NCI-H510A (cell line): Measurements from ENCODE around the gene CNOT2.

Experiments
- DNase-seq: peaks from one replicate; lab custom pipeline; 2025; lab: John Stamatoyannopoulos, UW

Gene CNOT2

DNA sequence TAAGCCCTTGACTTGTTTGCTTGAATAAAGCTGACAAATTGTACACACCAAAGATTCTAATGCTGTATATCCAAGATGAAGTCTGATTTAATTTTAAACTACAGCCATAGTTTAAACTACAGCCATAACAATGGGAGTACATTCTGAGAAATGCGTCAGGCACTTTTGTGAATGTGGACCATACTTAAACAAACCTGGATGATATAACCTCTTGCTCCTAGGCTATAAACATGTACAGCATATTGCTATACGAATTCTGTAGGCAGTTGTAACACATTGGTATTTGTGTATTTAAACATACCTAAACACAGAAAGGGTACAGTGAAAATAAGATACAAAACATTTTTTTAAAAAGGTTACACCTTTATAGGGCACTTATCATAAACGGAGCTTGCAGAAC is 63.4 kb downstream of the CNOT2 start:
- no peak for DNase-seq

- no peak for DNase-seq
Observed at GRCh38 chr12:70307868-70308267, 64.6 kb downstream of the CNOT2 start.

DNA sequence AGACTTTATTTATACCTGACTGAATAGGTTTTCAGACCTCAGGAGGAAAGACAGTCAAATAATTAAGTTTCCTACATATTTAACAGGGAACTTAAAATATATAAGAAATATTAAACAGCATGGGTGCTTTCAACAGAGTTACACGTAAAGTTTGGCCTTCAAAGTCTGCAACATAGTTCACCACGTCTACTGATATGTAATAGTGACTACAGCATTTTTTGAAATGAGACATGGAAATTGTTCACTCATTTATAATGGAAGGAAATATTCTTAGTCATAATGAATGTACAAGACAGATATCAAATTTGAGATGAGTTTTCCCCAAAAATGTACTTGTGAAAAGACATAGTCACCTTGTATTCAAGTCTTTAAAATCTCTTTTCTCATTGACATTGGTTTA is 66.1 kb downstream of the CNOT2 start:
- DNase-seq: no peak

DNA sequence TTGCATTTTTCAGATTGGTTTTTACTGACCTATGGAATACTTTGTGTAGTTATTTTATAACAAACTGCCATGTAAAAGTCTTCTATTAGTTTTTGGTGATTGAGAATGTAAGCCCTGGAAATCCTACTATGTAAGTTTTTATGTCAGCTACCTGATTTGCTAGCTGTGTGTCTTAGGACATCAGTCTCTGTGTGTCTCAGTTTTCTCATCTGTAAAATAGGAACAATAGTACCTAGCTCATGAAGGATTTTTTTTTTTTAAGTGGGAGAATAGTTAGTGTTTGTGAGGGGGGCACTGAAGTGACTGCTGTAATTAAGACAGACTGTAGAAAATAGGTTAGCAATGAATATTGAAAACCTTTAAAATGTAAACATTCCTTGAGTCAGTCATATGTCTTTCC is 70.9 kb downstream of the CNOT2 start:
- DNase-seq: no peak

DNA sequence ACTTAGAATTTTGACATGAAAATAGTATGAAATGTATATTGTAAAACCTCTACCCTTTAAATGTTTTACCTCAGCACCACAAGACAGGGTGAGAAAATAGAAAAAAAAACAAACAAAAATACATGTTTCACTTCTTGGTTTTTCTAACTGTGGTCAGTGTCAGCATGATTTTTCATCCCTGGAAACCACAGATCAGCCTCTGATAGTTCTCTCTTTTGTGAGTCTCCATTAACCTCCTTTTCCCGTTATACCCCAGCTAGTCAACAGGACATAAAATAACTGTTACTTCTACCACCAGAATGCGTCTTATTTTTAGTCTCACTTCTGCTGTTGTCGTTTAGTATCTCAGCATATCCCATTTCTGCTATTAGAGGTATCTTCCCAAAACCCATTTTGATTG is 74.5 kb downstream of the CNOT2 start:
- DNase-seq: no peak

GRCh38 chr12:70319605-70320004 is 76.4 kb downstream of the CNOT2 start:
- no peak for DNase-seq

GRCh38 chr12:70321191-70321590 is 78.0 kb downstream of the CNOT2 start:
- no peak for DNase-seq

- DNase-seq: no peak
Observed at GRCh38 chr12:70327541-70327940, 84.3 kb downstream of the CNOT2 start.

- DNase-seq: no peak
Observed at GRCh38 chr12:70329728-70330127, 86.5 kb downstream of the CNOT2 start.

- no peak for DNase-seq
Observed at GRCh38 chr12:70330158-70330557, 86.9 kb downstream of the CNOT2 start.

- DNase-seq: no peak
Observed at GRCh38 chr12:70332236-70332635, 89.0 kb downstream of the CNOT2 start.

- no peak for DNase-seq
Observed at GRCh38 chr12:70334742-70335141, 91.5 kb downstream of the CNOT2 start.

DNA sequence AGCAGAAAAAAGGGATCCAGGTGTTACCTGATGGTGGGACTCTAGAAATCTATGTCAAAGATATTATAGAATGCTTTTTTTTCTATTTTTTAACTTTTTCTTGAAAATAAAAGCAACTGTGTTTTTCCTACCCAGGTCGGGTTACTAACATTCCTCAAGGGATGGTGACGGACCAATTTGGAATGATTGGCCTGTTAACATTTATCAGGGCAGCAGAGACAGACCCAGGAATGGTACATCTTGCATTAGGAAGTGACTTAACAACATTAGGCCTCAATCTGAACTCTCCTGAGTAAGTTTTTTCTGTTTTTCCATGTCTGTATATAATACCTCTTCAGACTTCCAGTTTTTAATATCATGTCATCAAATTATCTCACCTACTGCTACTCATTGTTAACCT is 95.3 kb downstream of the CNOT2 start:
- no peak for DNase-seq

GRCh38 chr12:70351076-70351475 is 107.8 kb downstream of the CNOT2 start:
- DNase-seq: no peak

DNA sequence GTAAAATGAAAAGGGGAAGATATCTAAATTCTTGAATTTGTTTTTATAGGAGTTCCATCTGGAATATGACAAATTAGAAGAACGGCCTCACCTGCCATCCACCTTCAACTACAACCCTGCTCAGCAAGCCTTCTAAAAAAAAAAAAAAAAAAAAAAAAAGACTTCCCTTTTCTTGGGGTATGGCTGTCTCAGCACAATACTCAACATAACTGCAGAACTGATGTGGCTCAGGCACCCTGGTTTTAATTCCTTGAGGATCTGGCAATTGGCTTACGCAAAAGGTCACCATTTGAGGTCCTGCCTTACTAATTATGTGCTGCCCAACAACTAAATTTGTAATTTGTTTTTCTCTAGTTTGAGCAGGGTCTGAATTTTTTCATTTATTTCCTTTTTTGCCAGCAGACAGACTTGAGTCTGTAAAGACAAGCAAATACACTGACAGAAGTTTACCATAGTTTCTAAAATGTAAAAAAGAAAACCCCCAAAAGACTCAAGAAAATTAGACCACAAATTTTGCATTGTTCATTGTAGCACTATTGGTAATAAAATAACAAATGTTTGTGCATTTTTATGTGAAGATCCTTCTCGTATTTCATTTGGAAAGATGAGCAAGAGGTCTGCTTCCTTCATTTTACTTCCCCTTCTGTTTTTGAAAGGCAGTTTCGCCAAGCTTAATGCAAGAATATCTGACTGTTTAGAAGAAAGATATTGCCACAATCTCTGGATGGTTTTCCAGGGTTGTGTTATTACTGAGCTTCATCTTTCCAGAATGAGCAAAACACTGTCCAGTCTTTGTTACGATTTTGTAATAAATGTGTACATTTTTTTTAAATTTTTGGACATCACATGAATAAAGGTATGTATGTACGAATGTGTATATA is 110.8 kb downstream of the CNOT2 start:
- DNase-seq: no peak

GRCh38 chr12:70354787-70355186 is 111.6 kb downstream of the CNOT2 start:
- no peak for DNase-seq

DNA sequence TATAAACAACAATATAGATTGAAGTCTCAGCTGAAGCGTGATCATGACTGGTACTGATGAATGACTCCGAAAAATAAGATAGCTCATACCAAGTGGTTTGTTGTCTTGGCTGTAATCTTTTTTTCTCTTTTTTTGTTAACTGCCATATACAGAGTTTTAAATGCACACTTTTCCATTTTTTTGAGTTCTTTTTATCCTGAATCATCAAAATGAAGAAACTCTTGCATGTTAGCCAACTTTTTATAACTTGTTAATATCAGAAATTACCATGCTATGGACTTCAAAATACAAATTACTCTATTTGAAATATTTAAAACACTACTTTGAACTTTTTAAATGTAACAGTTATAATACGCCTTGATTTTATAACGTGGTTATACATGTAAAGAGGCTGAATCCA is 112.7 kb downstream of the CNOT2 start:
- DNase-seq: no peak

- no peak for DNase-seq
Observed at GRCh38 chr12:70359458-70360197, 116.4 kb downstream of the CNOT2 start.

DNA sequence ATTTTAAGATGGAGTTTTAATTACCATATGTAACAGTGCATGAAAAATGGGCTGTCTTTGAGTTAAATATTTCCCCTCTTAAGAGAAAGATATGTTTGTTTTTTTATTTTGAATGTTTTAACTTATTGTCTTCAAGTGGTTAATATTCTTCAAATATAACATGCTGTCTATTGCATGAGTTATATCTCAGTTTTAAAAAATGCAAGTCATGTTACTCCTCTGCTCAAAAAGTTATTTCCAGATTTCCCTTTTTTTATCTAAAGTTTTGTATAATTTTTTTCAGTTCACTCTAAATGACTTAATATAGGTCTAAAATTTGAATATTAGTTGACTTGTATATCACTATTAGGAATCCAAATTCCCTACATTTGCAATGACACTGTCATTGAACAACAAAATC is 117.0 kb downstream of the CNOT2 start:
- DNase-seq: no peak

- DNase-seq: no peak
Observed at GRCh38 chr12:70364695-70365397, 121.6 kb downstream of the CNOT2 start.

DNA sequence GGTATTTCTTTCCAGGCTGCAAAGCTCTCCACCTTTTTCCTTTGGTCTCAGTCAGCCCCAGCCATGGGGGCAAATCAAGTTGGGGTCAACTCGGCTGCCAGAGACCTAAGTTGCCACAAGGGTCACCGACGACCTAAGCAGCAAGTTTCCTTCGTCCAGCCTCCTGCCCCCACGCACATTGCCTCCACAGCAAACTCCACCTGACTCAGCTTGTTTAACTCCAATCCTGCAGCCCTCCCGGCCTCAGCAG is 122.1 kb downstream of the CNOT2 start:
- DNase-seq: no peak

- DNase-seq: peak; percentile 79
Observed at GRCh38 chr12:70365648-70366518, 122.7 kb downstream of the CNOT2 start, which contains the start of gene KCNMB4. Gene KCNMB4 (plus strand): TSS chr12:70366290. CDS start chr12:70366735, 445 bp downstream.
